HUES64 (cell line): ENCODE measurements around the gene ADAMTS4.
"Not testable (repeated sequence)": the region's sequence is repeated elsewhere in the genome, so short reads cannot be mapped to it uniquely, and the experiment has no call there.

Source experiments
- H3K27ac ChIP-seq: 2 replicates; pipeline ENCODE4 v1.7.0; 2013; ENCODE audit warnings: low read depth, low read length, inconsistent platforms
- H3K27me3 ChIP-seq: 2 replicates; pipeline ENCODE4 v1.6.1; 2013; ENCODE audit warnings: mild to moderate bottlenecking, low read length; ENCODE audit not compliant: insufficient read depth
- H3K36me3 ChIP-seq: 2 replicates; pipeline ENCODE4 v1.6.1; 2013; ENCODE audit warnings: mild to moderate bottlenecking, low read length; ENCODE audit not compliant: insufficient read depth
- H3K4me1 ChIP-seq: 2 replicates; pipeline ENCODE4 v1.6.1; 2013; ENCODE audit warnings: mild to moderate bottlenecking, low read length, moderate library complexity; ENCODE audit not compliant: insufficient read depth
- H3K4me3 ChIP-seq: 2 replicates; pipeline ENCODE4 v1.5.1; 2013; ENCODE audit warnings: mild to moderate bottlenecking, low read length, moderate library complexity
- H3K9ac ChIP-seq: 2 replicates; pipeline ENCODE4 v1.6.1; 2013; ENCODE audit warnings: mild to moderate bottlenecking, low read depth, low read length
- H3K9me3 ChIP-seq: 2 replicates; pipeline ENCODE4 v1.6.1; 2013; ENCODE audit warnings: low read depth, low read length; ENCODE audit not compliant: insufficient read depth
- WGBS: fragments of 150-250, 120-280 bp; methylation state at CpG from one replicate; pipeline ENCODE4 v1.1.7; 2013; ENCODE audit warnings: missing lambda C conversion rate; 5-methylcytosine and 5-hydroxymethylcytosine counted together

The ADAMTS4 gene

DNA sequence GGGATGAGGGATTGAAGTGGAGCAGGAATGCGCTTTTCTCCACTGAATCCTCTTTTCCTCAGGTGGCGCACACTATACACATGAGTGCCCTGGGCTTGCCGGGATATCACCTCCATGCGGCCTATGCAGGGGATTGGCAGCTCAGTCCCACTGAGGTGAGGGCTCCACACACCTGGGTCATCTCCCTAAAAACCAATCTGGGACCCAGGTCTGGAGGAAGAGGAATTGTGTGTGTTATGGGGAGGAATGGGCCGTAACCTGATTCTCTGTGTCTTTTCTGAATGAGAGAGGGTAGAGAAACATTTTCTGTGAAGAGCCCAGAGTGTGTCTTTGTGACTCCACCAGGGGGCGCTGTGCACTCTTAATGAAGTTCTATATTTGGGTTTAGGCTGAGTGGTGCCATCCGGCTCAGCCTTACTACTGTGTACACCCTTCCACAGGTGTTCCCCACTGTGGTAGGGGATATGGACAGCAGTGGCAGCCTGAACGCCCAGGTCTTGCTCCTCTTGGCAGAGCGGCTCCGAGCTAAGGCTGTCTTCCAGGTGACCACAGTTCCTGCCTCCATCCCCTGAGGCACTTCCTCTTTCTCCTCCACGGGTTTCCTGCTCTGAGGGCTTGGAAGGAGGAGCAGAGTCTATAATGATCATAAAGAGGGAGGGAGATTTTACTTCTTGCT is 28.5 kb upstream of the ADAMTS4 start:
- Histone ChIP-seq H3K9ac (peak overlapping the region; percentile 65; the same call in 1 of the 2 replicates), H3K9me3 (no peaks in the 10 kb centered on the region), H3K4me1 (peaks cover 18% of the 10 kb centered on the region), H3K27ac (no peak overlapping the region), H3K4me3 (peak overlapping the region; percentile 85), H3K36me3 (peaks cover 23% of the 10 kb centered on the region), H3K27me3 (no peaks in the 10 kb centered on the region)
- 58% methylated on average over 10 of the region's 11 CpGs for WGBS

DNA sequence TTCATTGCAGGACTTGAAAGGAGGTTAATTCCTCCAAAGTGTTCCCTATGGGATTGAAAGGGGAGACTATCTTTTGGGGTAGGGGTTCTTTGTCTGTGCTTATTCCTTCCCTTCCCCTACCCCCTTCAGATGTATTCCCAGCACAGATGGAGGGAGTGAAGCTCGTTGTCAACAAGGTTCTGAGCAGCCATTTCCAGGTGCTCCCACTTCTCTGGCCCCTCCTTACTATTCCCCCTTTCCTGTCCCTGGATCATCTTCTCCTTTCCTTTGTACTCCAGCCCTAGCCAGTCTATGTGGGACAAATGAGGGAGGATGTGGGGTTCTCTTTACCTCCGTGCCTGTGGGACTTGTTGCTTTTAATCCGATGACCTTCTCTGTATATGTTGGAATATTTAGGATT is 27.9 kb upstream of the ADAMTS4 start:
- H3K4me1 ChIP-seq = peaks cover 18% of the 10 kb centered on the region
- H3K36me3 ChIP-seq = peaks cover 23% of the 10 kb centered on the region
- 76% methylated on average over 3 of the region's 3 CpGs for WGBS
- peak overlapping the region; percentile 65; the same call in 1 of the 2 replicates for H3K9ac ChIP-seq
- H3K27ac ChIP-seq = no peak overlapping the region
- peak overlapping the region; percentile 85 for H3K4me3 ChIP-seq
- no peaks in the 10 kb centered on the region for H3K9me3 ChIP-seq
- H3K27me3 ChIP-seq = no peaks in the 10 kb centered on the region

DNA sequence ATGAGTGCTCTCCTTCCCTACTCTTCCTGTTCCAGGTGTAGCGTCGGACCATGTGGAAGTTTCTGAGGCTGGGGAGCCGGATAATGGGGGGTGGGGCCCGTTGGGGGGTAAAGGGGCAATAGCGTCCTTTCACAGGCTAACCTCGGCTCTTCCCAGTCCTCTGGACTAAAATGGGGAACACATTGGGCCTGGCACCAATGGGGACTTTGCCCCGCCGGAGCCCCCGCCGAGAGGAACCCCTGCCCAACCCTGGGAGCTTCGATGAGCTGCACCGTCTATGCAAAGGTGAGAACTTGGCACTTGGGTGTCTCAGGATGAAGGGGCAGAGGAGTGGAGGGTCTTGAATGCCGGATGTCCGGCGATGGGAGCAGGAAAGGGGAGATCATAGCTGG is 27.5 kb upstream of the ADAMTS4 start:
- 12% methylated on average over 14 of the region's 15 CpGs for WGBS
- peak overlapping the region; percentile 85 for H3K4me3 ChIP-seq
- H3K27ac ChIP-seq = no peak overlapping the region
- H3K27me3 ChIP-seq = no peaks in the 10 kb centered on the region
- no peaks in the 10 kb centered on the region for H3K9me3 ChIP-seq
- H3K9ac ChIP-seq = peak overlapping the region; percentile 65; the same call in 1 of the 2 replicates
- peaks cover 23% of the 10 kb centered on the region for H3K36me3 ChIP-seq
- peaks cover 18% of the 10 kb centered on the region for H3K4me1 ChIP-seq

DNA sequence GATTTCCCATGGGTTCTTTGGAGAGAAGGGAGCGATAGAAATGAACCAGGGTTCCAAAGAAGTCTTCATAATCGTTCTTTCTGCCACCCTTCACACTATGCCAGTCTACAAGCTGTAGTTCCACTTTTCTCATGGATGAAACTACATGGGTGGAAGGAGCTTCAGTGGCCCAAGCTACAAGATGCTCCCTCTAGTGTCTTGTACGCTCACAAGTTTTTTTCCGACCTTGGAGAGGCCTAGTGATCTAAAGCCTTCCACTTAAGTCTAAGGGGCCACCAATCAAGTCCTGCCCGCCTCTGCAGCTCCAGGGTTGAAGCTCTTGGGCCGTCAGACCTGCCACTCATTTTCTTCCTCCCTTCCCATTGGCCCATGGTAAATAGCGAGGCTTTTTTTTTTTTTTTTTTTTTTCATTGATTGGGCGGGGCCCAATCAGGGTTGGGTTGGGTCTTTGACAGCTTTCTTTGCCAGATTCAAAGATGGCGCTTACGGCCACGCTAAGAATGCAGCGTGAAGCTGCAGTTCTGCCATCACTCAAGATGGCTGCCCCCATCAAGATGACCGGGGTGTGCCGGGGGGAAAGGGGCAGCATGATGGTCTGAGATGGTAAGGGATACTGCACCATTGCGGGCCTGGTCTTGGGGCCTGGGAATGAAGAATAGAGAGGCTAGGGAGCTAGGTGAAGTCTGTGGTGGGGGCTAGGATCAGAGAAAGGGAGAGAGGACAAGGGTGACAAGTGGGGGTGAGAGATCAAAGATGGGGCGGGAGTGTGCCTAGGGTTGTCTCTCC is 26.9 kb upstream of the ADAMTS4 start, which contains the start of gene TOMM40L:
Gene TOMM40L (plus strand): TSS at position 527 of the 786 bp plus-strand sequence. CDS start 430 bp downstream, outside the sequence.
- Histone ChIP-seq H3K27ac (peak within 1 kb of the TSS; percentile 10; the same call in 1 of the 2 replicates), H3K9ac (peak within 1 kb of the TSS; percentile 65; the same call in 1 of the 2 replicates), H3K4me3 (peak within 1 kb of the TSS; percentile 85), H3K27me3 (no peaks in the 10 kb centered on the region), H3K4me1 (peaks cover 18% of the 10 kb centered on the region), H3K9me3 (no peaks in the 10 kb centered on the region), H3K36me3 (peaks cover 23% of the 10 kb centered on the region)
- 6% methylated on average over 14 of the region's 16 CpGs for WGBS

DNA sequence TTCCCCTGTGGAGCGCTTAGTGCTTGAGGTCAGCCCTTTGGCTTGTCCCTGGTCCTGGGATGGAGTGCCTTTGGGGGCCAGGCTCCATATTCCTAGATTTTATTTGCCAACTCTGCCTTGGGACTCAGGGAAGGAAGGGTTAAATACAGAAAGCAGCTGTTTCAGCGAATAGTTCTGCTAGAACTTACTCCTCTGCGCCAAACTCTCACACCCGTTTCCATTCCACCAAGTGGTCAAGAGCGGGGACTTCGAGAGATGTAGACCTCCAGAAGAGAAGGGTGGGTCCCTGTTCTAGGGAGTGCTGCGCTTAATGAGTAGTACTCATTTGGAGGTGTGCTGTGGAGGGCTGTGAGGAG is 26.3 kb upstream of the ADAMTS4 start:
- H3K36me3 ChIP-seq = peaks cover 18% of the 10 kb centered on the region
- no peak overlapping the region for H3K9ac ChIP-seq
- no peaks in the 10 kb centered on the region for H3K9me3 ChIP-seq
- peaks cover 18% of the 10 kb centered on the region for H3K4me1 ChIP-seq
- WGBS = 90% methylated on average over 7 of the region's 7 CpGs
- H3K27ac ChIP-seq = peak overlapping the region; percentile 10; the same call in 1 of the 2 replicates
- H3K4me3 ChIP-seq = no peak overlapping the region; the same call in 1 of the 2 replicates
- H3K27me3 ChIP-seq = no peaks in the 10 kb centered on the region

DNA sequence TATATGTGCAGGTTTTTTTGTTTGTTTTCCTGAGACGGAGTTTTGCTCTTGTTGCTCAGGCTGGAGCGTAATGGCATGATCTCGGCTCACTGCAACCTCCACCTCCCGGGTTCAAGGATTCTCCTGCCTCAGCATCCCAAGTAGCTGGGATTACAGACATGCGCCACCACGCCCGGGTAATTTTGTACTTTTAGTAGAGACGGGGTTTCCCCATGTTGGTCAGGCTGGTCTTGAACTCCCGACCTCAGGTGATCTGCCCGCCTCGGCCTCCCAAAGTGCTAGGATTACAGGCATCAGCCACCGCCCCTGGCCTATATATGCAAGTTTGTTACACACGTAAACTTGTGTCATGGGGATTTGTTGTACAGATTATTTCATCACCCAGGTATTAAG is 25.8 kb upstream of the ADAMTS4 start:
- H3K27ac ChIP-seq, H3K27me3 ChIP-seq, H3K9ac ChIP-seq, H3K4me3 ChIP-seq, H3K9me3 ChIP-seq: not testable (repeated sequence)
- 96% methylated on average over 13 of the region's 13 CpGs for whole genome bisulfite sequencing
- Histone ChIP-seq H3K36me3 (peaks cover 16% of the 10 kb centered on the region), H3K4me1 (peaks cover 18% of the 10 kb centered on the region)

DNA sequence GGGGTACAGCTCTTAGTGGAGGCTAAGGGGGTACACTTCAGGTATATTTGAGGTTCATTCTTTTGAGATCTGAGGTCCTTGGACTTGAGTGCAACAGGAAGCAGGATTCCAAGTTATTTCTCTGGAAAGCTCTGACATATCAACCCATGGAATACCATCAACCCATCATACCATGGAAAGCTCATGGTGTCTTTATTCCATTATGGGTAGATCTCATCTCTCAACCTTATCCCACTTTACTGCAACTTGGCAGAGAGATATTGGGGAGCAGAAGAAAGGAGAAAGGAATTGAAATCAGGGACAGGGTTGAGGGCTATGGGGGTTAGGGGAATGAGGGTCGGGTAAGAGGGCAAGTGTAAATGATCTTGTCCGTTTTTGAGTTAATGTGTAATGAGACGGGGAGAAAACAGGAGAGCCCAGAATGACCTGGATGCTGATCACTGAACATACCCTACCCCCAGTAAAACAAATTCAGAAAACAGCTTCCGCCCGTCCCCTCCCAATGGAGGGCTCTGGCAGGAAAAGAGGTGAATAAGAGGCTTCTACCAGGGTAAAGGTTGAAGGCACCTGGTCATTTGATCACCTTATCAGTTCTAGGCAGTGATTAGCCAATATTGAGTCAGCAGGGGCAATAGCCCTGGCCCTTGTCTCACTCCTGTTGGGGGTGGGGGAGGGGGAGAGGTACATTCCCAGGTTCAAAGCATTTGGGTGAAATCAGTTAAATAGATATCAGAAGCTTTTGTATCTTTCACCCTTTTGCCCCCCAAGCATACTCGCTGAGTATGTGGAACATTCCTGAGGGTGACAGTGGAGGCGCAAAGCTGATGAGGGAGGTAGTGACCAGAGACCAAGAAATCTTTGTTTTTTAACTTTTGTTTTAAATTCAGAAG is 25.2 kb upstream of the ADAMTS4 start:
- no peaks in the 10 kb centered on the region for H3K27me3 ChIP-seq
- no peak overlapping the region for H3K27ac ChIP-seq
- peaks cover 18% of the 10 kb centered on the region for H3K4me1 ChIP-seq
- H3K9me3 ChIP-seq = no peaks in the 10 kb centered on the region
- no peak overlapping the region for H3K4me3 ChIP-seq
- WGBS = 90% methylated on average over 7 of the region's 7 CpGs
- H3K36me3 ChIP-seq = peaks cover 12% of the 10 kb centered on the region
- no peak overlapping the region for H3K9ac ChIP-seq

DNA sequence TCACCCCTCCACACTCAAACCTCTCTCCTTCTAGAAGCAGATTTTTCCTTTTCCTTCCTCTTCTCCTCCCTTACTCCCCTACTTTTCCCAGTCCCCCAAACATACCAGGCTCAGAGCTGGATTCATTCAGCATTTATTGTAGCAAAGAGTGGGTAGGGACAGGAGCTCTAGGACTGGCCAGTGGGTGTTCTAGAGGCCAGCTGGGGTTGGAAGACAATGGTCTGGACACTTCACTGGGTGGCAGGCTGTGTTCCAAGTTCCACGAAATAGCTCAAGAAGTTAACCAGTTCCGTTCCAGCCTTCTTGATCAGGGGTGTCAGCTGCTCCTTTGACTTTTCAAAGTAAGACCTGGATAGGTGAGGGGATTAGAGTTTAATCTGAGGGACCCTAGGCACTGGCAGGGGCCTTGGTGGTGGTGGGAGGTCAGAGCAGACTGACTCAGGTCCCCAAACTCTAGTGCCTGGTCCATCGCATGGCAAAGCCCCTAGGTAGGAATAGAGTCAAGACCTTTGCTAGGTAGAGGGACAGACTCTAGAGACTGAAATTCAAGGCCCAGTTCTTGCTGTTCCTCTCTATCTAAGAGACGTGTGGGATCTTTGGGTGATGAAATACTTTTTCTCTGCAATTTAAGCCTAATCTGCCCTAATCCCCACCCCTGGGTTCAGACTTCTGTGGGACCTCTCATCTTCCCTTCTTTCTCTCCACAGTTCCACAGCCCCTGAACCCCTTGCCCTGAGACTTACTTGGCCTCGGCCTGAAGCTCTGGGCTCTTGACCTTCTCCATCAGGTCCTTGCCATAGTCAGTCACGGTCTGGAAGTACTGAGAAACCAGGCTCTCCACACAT is 23.5 kb upstream of the ADAMTS4 start:
- H3K4me1 ChIP-seq = peaks cover 19% of the 10 kb centered on the region
- no peaks in the 10 kb centered on the region for H3K36me3 ChIP-seq
- H3K4me3 ChIP-seq = no peak overlapping the region
- H3K27ac ChIP-seq = no peak overlapping the region
- H3K9ac ChIP-seq = no peak overlapping the region
- no peaks in the 10 kb centered on the region for H3K9me3 ChIP-seq
- WGBS = 91% methylated on average over 5 of the region's 6 CpGs
- H3K27me3 ChIP-seq = no peaks in the 10 kb centered on the region

DNA sequence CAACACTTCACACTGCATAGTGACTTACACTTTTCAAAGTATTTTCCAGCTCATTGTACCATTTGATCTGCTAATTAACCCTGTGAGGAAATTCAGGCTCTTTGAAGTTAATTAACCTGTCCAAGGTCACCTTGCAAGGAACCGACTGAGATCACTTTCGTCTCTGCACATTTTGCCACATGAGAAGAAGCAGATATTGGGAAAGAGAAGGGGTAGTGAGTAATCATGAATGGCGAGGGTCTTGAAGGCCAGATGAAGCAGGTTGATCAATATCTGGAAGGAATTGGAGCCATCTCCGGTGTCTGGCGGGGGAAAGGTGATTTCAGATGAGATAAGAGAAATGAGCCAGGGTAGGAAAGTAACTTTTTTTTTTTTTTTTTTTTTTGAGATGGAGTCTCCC is 21.1 kb upstream of the ADAMTS4 start:
- H3K9me3 ChIP-seq = no peaks in the 10 kb centered on the region
- H3K4me1 ChIP-seq = peaks cover 5% of the 10 kb centered on the region
- no peak overlapping the region for H3K9ac ChIP-seq
- no peaks in the 10 kb centered on the region for H3K27me3 ChIP-seq
- H3K27ac ChIP-seq = no peak overlapping the region
- H3K4me3 ChIP-seq = no peak overlapping the region
- 92% methylated on average over 5 of the region's 5 CpGs for WGBS
- no peaks in the 10 kb centered on the region for H3K36me3 ChIP-seq

DNA sequence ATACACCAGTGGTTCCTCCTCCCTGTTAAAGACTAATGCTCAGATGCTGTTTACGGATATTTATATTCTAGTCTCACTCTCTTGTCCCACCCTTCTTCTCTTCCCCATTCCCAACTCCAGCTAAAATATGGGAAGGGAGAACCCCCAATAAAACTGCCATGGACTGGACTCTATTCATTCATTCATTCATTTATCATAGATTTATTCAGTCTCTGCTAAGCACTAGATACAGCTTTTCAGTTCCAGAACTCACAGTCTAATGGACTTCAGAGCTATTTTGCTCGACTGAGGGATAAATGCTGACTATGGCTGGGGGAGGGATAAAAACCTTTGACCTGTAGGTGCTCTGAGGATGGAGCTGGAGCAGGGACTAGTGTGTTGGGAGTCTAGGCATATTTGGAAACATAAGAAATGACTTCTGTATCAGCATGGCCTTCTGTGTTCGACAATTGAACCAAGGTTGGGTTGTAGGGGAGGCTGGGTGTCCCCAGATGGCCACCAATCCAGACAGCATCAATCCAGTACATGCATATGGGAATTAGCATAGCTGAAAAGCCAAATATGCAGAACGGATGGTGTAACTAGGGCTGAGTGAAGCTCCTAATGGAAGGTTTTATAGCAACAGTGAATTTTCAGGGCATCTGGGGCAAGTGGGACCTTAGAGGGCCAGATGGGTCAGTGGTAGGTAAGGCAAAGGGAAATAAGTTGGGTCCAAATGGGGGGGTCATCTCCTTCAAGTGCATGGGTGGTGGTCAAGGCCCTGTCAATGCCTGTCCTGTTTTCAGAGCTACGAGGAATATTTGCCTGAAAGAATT is 20.4 kb upstream of the ADAMTS4 start:
- Histone ChIP-seq H3K9me3 (no peaks in the 10 kb centered on the region), H3K36me3 (peaks cover 3% of the 10 kb centered on the region), H3K4me3 (no peak overlapping the region), H3K9ac (no peak overlapping the region), H3K4me1 (peaks cover 5% of the 10 kb centered on the region), H3K27ac (no peak overlapping the region), H3K27me3 (no peaks in the 10 kb centered on the region)
- 94% methylated on average over 5 of the region's 5 CpGs for WGBS
